ENCODE results near the gene UBTF. TPM values are rescaled to one million over a fixed set of nuclear protein-coding genes. Genes with fewer than 3 reads are reported as not detected.

The UBTF gene
- total and polyA plus RNA-seq, 9 of the 15 experiments (the other 6 are each of a cell fraction or from before 2014, with no cell fraction given) = 1.2 to 113 (median 83.6) TPM

DNA sequence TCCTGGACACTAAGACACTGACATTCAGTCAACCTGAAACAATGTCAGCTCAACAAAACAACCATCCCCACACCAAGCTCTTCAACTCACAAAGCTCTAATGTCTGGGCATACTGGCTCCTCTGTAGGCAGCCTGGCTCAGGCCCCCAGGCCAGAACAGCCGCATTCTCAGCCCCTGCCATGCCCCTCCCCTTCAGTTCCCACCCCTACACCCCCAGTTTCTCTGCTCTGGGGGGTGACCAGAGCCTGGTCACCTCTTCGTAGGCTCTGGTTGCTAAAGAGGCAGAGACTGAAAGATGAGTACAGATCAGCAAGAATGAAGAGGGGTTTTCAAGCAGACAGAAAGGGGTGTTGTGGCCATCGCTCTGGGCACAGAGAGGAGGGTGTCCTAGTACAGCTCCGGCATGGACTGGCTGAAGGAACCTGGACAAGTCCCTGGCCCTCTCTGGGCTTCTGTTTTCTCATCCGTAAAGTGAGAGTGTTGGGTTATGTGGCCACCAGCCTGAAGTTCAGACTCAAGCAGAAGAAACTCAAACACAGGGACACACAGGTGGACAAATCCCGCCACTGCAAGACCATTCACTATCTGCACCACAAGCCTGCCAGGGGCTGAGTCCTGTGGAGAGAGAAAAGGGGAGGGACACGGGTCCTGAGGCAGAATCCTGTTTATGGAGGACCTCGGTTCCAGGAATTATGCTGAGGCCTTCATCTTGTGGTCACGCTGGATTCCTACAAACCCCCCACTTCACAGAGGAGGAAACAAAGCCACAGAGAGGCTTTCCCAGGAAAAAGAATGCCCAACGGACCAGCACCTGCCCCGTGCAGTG, 49.4 kb upstream of the UBTF start:
- Histone ChIP-seq H3K27ac (ENCODE audit: extremely low read depth, low read depth, low read length) (no peak overlapping the region), H2AFZ (ENCODE audit: low read depth, low read length) (peak overlapping the region; percentile 14), H3K4me3 (no peak overlapping the region), H3K4me2 (ENCODE audit: insufficient read depth, low read length) (peak overlapping the region; percentile 15; the same call in 1 of the 2 replicates), H3K4me1 (replicated peaks in 1 of 2; ENCODE audit: control insufficient read depth in 2 of 2, insufficient read depth in 2 of 2, low read length in 2 of 2) (peaks cover 49 to 68% of the 10 kb centered on the region in 2 experiments), H3K9me1 (ENCODE audit: control insufficient read depth, insufficient read depth, low read length) (peaks cover 7% of the 10 kb centered on the region), H3K9ac (ENCODE audit: insufficient read depth in 1 of 2, low read depth in 2 of 2, low read length in 2 of 2) (peak overlapping the region in 1 of 2 experiments; percentile 84; a peak in 1 of 4 replicates), H3K9me3 (replicated peaks; ENCODE audit: control insufficient read depth, insufficient read depth, low read depth, low read length) (no peaks in the 10 kb centered on the region), H3K79me2 (ENCODE audit: control insufficient read depth, insufficient read depth, low read length) (no peaks in the 10 kb centered on the region), H3K27me3 (ENCODE audit: control insufficient read depth in 2 of 2, insufficient read depth in 2 of 2, low read length in 2 of 2) (no peaks in the 10 kb centered on the region), H3K36me3 (ENCODE audit: control insufficient read depth, insufficient read depth, low read length) (no peaks in the 10 kb centered on the region), H4K20me1 (replicated peaks; ENCODE audit: control insufficient read depth, insufficient read depth, low read length) (no peaks in the 10 kb centered on the region)
- ChIA-PET CTCF (ENCODE audit: low intra/inter-chr PET ratio) (interaction anchor here (1.0 kb wide), 1 partner anchor 62 kb away, joined by 3 read pairs; no protein-coding TSS in a partner anchor), POLR2A (interaction anchor here (1.0 to 2.2 kb wide), 4 partner anchors 10 to 14 kb away, joined by 3 to 5 read pairs (median 4); no protein-coding TSS in a partner anchor)
- in situ Hi-C loops (cut with MboI) (no loop called here), intact Hi-C loops (cut with micrococcal nuclease) (no loop called here)
- no TSS peak for BruUV-seq (replicated peaks)
- FAIRE-seq (peak; percentile 69), DNase-seq (ENCODE audit: extremely low read depth in 1 of 4, low spot score in 3 of 4) (peak; percentile 56 to 70 (median 62)), ATAC-seq (peak; percentile 42)
- TF ChIP-seq FOXK2 (conservative IDR thresholded peaks at IDR 0.05 in 1 of 2, IDR thresholded peaks at IDR 0.05 in 1 of 2; ENCODE audit: low read depth in 2 of 2) = peak in 1 of 2 experiments; percentile 17; a peak in 1 of 4 replicates
- 0 out of 2 replicates have a peak, but pooled peaks have one; percentile 22 for TF ChIP-seq HDGF (IDR thresholded peaks at IDR 0.05)
- peak; percentile 9 for TF ChIP-seq TCF3 (CRISPR knock-in tag; IDR thresholded peaks at IDR 0.05)
- TF ChIP-seq RCOR1 (IDR thresholded peaks at IDR 0.05; ENCODE audit: borderline replicate concordance in 1 of 2, low read depth in 2 of 2, low read length in 2 of 2) = no peak
- peak in 1 of 2 experiments; percentile 9; a peak in 1 of 4 replicates for TF ChIP-seq RAD21 (CRISPR knock-in tag; conservative IDR thresholded peaks at IDR 0.05 in 1 of 2, IDR thresholded peaks at IDR 0.05 in 1 of 2)
- TF ChIP-seq TEAD4 (IDR thresholded peaks at IDR 0.05; ENCODE audit: low read length) = peak; percentile 11; the same call in 1 of the 2 replicates
- no peak for TF ChIP-seq TEAD4 (CRISPR knock-in tag; IDR thresholded peaks at IDR 0.05; ENCODE audit: borderline replicate concordance)
- TF ChIP-seq CBFA2T2 (conservative IDR thresholded peaks at IDR 0.05) = peak; percentile 13; the same call in 1 of the 2 replicates
- TF ChIP-seq, protein P1, sequence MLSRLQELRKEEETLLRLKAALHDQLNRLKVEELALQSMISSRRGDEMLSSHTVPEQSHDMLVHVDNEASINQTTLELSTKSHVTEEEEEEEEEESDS (CRISPR knock-in tag; IDR thresholded peaks at IDR 0.05) = no peak
- WGBS (ENCODE audit: insufficient coverage, low coverage, missing lambda C conversion rate) = 40% methylated on average over 10 of the region's 11 CpGs

Data from K562 (cell line).